Measurements from ENCODE around the gene RIMBP3C.
"Not testable (repeated sequence)": the region's sequence is repeated elsewhere in the genome, so short reads cannot be mapped to it uniquely, and the experiment has no call there.

The RIMBP3C gene

DNA sequence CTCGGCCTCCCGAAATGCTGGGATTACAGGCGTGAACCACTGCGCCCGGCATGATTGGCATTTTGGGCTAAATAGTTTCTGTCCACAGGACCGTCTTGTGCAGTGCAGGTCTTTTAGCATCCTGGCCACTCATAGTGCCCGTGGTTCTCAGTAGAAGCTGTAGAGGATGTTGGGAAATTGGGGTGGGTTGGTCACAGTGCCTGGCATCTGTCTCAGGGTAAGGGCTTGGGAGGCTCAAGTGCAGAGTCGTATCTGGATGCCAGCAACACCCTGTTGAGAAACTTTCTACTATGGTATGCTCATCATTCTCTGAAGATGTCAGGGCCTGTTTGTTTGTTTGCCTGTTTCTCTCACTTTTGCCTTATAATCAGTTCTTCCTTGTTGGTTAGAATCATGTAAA, 38.1 kb upstream of the RIMBP3C start:
- Histone ChIP-seq H3K27ac (ENCODE audit: low read length) (no peak overlapping the region), H3K9me3 (ENCODE audit: control insufficient read depth, insufficient read depth, low read length) (no peaks in the 10 kb centered on the region), H3K4me3 (ENCODE audit: low read length) (no peak overlapping the region), H3K27me3 (ENCODE audit: control insufficient read depth, insufficient read depth, low read length) (no peaks in the 10 kb centered on the region), H3K36me3 (ENCODE audit: control insufficient read depth, insufficient read depth, low read length) (peaks cover 9% of the 10 kb centered on the region), H3K4me1 (ENCODE audit: control insufficient read depth, insufficient read depth, low read length) (0 out of 2 replicates have a peak, but pooled peaks cover 2% of the 10 kb centered on the region)
- no CpG with 5 or more reads among the region's 8 CpGs for WGBS (ENCODE audit: insufficient coverage, insufficient read length)
- DNase-seq (ENCODE audit: low read depth, low spot score) = no peak

DNA sequence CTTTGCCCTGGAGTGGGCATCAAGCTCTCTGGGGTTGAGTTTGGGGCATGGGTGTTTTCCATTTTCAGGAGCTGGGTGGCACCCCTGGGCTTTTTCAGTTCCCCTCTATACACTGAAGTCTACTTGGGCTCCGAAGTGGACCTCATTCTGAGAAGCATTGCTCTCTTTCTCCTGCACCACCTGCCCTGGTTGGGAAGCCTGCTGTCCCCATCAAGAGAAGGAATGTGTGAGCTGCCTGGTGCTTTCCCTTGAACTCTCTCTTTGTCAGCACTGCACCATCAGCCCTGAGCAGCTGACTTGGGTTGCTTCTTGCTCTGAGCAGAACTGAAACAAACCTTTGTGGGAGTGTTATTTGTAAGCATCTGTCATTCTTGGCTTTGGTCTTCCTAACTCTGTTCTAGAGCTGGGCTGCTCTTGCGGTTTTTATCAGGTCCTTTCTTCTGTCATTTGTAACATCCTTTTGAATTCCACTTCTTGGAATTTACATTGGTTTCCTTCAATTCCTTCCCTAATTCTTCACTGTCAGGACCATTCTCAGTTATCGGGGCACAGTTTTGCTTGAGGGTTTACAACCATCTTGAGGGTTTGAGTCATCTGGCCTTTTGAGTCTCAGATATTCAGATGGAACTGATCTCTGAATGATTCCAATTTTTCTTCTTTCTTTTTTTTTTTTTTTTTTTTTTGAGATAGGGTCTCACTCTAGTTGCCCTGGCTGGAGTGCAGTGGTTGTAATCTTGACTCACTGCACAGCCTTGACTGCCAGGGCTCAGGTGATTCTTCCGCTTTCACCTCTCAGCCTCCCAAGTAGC, 36.7 kb upstream of the RIMBP3C start:
- H3K9me3 ChIP-seq (ENCODE audit: control insufficient read depth, insufficient read depth, low read length) = no peaks in the 10 kb centered on the region
- no peak for DNase-seq (ENCODE audit: low read depth, low spot score)
- no peak overlapping the region for H3K27ac ChIP-seq (ENCODE audit: low read length)
- peaks cover 4% of the 10 kb centered on the region for H3K36me3 ChIP-seq (ENCODE audit: control insufficient read depth, insufficient read depth, low read length)
- 0 out of 2 replicates have a peak, but pooled peaks cover 2% of the 10 kb centered on the region for H3K4me1 ChIP-seq (ENCODE audit: control insufficient read depth, insufficient read depth, low read length)
- no CpG with 5 or more reads among the region's 4 CpGs for WGBS (ENCODE audit: insufficient coverage, insufficient read length)
- no peaks in the 10 kb centered on the region for H3K27me3 ChIP-seq (ENCODE audit: control insufficient read depth, insufficient read depth, low read length)
- H3K4me3 ChIP-seq (ENCODE audit: low read length) = no peak overlapping the region

DNA sequence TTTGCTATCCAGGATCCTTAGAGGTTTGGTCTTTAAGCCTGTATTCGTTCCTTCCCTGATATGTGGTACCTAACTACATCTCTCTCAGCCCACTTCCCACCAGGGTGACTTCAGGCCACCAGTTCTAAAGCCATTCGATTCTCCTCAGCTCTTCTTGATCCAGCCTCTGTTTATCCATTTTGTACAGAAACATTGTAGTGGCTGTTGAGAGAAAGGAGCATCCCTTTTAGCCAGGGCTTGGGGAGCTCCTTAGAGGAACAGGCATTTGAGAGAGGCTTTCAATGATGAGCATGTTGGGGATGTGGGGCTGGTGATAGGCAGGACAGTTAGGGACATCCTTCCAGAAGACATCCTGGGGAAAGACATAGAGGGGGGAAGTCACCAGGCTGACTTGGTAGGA, 34.1 kb upstream of the RIMBP3C start:
- H3K36me3 ChIP-seq (ENCODE audit: control insufficient read depth, insufficient read depth, low read length) = no peaks in the 10 kb centered on the region
- H3K27ac ChIP-seq (ENCODE audit: low read length) = no peak overlapping the region
- DNase-seq (ENCODE audit: low read depth, low spot score) = no peak
- H3K9me3 ChIP-seq (ENCODE audit: control insufficient read depth, insufficient read depth, low read length) = no peaks in the 10 kb centered on the region
- no peaks in the 10 kb centered on the region for H3K27me3 ChIP-seq (ENCODE audit: control insufficient read depth, insufficient read depth, low read length)
- WGBS (ENCODE audit: insufficient coverage, insufficient read length) = no CpG with 5 or more reads among the region's 2 CpGs
- no peak overlapping the region for H3K4me3 ChIP-seq (ENCODE audit: low read length)
- H3K4me1 ChIP-seq (ENCODE audit: control insufficient read depth, insufficient read depth, low read length) = 0 out of 2 replicates have a peak, but pooled peaks cover 2% of the 10 kb centered on the region

DNA sequence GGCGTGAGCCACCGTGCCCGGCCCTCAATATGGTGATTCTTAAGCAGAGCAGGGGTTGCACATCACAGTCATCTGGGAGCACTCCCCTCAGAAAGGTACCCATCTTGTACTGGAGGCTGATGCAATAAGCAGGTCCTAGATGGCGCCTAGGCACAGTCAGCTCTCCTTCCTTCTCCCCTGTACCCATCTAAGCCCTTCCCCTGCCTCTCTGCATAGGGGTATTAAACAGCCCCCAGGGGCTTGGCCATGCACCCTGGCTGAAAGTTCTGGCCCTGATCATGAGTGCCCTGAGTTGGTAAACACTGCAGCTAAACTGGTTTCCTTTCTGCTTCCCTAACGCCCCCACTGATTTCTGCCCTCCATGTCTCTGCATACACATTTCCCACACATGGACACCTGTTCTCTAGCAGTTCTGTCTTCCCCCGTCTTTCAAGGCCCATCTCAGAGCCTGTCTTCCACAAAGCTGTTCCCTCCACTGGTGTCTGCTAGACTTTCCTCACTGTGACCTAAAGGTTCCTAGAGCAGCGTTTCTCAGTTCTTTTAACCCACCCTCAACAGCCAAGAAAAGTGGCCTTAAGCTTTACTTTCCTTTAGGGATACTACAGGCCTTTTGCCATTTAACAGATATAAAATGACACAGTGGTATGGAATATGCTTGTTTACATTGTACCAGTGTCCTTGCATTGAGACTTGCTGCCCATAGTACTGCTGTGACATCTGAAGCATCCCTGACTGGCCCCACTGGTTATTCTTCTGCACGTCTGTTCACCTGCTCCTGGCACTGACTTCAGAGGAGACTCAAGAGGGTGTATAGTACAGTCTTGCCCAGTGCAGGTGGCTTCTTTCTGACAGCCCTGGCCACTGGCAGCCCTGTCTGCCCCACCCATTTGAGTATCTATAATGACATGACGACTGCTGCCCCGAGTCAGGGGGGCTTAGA, 31.8 kb upstream of the RIMBP3C start:
- Histone ChIP-seq H3K36me3 (ENCODE audit: control insufficient read depth, insufficient read depth, low read length) (no peaks in the 10 kb centered on the region), H3K9me3 (ENCODE audit: control insufficient read depth, insufficient read depth, low read length) (no peaks in the 10 kb centered on the region), H3K4me3 (ENCODE audit: low read length) (no peak overlapping the region), H3K4me1 (ENCODE audit: control insufficient read depth, insufficient read depth, low read length) (0 out of 2 replicates have a peak, but pooled peaks cover 2% of the 10 kb centered on the region), H3K27ac (ENCODE audit: low read length) (no peak overlapping the region), H3K27me3 (ENCODE audit: control insufficient read depth, insufficient read depth, low read length) (no peaks in the 10 kb centered on the region)
- no CpG with 5 or more reads among the region's 10 CpGs for WGBS (ENCODE audit: insufficient coverage, insufficient read length)
- no peak for DNase-seq (ENCODE audit: low read depth, low spot score)

DNA sequence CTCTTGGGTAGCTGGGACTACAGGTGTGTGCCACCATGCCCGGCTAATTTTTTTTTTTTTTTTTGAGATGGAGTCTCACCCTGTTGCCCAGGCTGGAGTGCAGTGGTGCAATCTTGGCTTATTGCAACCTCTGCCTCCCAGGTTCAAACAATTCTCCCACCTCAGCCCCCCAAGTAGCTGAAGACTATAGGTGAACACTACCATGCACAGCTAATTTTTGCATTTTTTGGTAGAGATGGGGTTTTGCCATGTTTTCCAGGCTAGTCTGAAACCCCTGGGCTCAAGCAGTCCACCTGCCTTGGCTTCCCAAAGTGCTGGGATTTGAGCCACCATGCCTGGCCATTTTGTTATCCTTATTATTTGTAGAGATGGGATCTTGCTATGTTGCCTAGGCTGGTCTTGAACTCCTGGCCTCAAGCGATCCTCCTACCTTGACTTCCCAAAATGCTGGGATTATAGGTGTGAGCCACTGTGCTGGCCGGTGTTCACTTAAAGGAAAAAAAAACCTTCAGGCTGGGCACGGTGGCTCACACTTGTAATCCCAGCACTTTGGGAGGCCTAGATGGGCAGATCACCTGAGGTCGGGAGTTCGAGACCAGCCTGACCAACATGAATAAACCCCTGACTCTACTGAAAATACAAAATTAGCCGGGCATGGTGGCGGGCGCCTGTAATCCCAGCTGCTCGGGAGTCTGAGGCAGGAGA, 29.9 kb upstream of the RIMBP3C start:
- no CpG with 5 or more reads among the region's 10 CpGs for WGBS (ENCODE audit: insufficient coverage, insufficient read length)
- H3K4me3 ChIP-seq (ENCODE audit: low read length); H3K4me1 ChIP-seq (ENCODE audit: control insufficient read depth, insufficient read depth, low read length); H3K27me3 ChIP-seq (ENCODE audit: control insufficient read depth, insufficient read depth, low read length); DNase-seq (ENCODE audit: low read depth, low spot score); H3K27ac ChIP-seq (ENCODE audit: low read length); H3K9me3 ChIP-seq (ENCODE audit: control insufficient read depth, insufficient read depth, low read length); H3K36me3 ChIP-seq (ENCODE audit: control insufficient read depth, insufficient read depth, low read length): not testable (repeated sequence)

DNA sequence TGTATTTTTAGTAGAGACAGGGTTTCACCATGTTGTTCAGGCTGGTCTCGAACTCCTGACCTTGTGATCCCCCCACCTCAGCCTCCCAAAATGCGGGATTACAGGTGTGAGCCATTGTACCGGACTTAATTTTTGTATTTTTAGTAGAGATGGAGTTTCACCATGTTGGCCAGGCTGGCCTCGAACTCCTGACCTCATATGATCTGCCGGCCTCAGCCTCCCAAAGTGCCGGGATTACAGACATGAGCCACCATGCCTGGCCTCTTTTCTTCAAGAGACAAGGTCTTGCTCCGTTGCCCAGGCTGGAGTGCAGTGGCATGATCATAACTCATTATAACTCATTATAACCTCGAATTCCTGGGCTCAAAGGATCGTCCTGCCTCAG, 29.4 kb upstream of the RIMBP3C start:
- H3K4me1 ChIP-seq (ENCODE audit: control insufficient read depth, insufficient read depth, low read length); H3K27me3 ChIP-seq (ENCODE audit: control insufficient read depth, insufficient read depth, low read length); H3K9me3 ChIP-seq (ENCODE audit: control insufficient read depth, insufficient read depth, low read length); DNase-seq (ENCODE audit: low read depth, low spot score); H3K27ac ChIP-seq (ENCODE audit: low read length); H3K36me3 ChIP-seq (ENCODE audit: control insufficient read depth, insufficient read depth, low read length); H3K4me3 ChIP-seq (ENCODE audit: low read length): not testable (repeated sequence)
- no CpG with 5 or more reads among the region's 9 CpGs for WGBS (ENCODE audit: insufficient coverage, insufficient read length)

DNA sequence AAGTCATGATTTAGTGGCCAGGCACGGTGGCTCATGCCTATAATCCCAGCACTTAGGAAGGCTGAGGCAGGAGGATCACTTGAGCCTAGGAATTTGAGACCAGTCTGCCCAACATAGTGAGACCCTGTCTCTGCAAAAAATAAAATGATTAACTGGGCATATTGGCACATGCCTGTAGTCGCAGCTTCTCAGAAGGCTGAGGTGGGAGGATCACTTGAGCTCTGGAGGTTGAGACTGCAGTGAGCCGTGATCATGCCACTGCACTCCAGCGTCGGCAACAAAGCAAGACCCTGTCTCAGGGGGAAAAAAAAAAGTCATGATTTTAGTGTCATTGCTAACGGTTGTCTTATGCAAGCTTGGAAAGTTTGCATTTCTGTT, 28.2 kb upstream of the RIMBP3C start:
- H3K4me3 ChIP-seq (ENCODE audit: low read length) = no peak overlapping the region
- H3K27ac ChIP-seq (ENCODE audit: low read length) = no peak overlapping the region
- no peaks in the 10 kb centered on the region for H3K9me3 ChIP-seq (ENCODE audit: control insufficient read depth, insufficient read depth, low read length)
- no CpG with 5 or more reads among the region's 6 CpGs for WGBS (ENCODE audit: insufficient coverage, insufficient read length)
- DNase-seq (ENCODE audit: low read depth, low spot score) = no peak
- H3K4me1 ChIP-seq (ENCODE audit: control insufficient read depth, insufficient read depth, low read length) = no peaks in the 10 kb centered on the region
- H3K27me3 ChIP-seq (ENCODE audit: control insufficient read depth, insufficient read depth, low read length) = no peaks in the 10 kb centered on the region
- H3K36me3 ChIP-seq (ENCODE audit: control insufficient read depth, insufficient read depth, low read length) = no peaks in the 10 kb centered on the region

DNA sequence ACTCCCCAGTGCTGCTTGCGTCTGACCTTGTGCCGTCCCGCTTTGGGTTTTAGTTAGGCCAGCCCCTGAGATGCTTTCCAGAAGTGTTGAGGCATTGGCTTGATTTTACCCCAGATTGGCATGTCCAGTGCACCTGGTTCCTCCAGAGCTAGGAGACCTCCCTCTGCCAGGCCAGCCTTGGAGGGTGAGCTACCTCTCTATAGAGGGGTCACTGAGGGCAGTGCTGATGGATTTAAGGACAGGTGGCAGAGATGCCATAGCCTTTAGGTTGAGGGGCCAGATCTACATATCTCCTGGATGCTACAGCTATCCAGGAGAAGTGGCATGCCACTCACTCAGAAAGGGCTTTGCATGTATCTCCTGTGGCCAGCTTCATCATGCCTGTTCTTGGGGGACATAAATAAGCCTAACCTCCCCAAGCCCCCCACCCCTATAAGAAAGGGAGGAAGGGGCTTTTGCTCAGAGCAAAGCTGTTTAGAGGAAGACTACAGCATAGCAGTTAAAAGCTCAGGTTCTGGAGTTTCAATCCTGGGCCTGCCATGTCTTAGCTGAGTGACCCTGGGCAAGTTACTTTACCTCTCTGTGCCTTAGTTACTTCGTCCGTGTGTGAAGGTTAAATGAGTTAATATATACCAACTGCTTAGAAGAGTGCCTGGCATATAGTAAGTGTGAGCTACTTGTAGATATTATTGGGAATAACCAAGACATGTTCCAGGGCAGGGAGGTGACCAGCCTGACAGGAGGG, 22.7 kb upstream of the RIMBP3C start:
- no CpG with 5 or more reads among the region's 5 CpGs for WGBS (ENCODE audit: insufficient coverage, insufficient read length)
- no peak for DNase-seq (ENCODE audit: low read depth, low spot score)
- H3K4me1 ChIP-seq (ENCODE audit: control insufficient read depth, insufficient read depth, low read length) = no peaks in the 10 kb centered on the region
- no peaks in the 10 kb centered on the region for H3K9me3 ChIP-seq (ENCODE audit: control insufficient read depth, insufficient read depth, low read length)
- H3K27ac ChIP-seq (ENCODE audit: low read length) = no peak overlapping the region
- no peaks in the 10 kb centered on the region for H3K27me3 ChIP-seq (ENCODE audit: control insufficient read depth, insufficient read depth, low read length)
- H3K36me3 ChIP-seq (ENCODE audit: control insufficient read depth, insufficient read depth, low read length) = no peaks in the 10 kb centered on the region
- H3K4me3 ChIP-seq (ENCODE audit: low read length) = no peak overlapping the region

DNA sequence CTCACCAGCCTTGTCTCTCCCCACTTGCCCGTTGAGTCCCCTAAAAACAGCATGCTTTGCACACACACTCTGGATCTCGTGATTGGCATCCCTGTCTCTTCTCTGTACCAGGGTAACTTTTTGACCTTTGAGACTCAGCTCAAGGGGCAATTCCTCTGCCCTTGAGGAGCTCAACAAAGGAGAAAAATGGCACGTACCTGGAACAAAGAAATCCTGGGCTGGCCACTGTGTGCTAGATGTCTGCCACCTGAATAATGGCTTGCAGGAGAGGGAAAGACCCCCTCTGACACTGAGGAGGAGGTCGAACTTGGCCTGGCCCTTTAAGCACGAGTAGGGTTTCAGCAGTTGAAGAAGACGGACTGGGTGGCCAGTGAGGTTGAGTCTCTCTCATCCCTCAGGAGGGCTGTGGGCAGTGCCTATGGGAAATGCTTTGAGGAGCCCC, 22.1 kb upstream of the RIMBP3C start:
- no CpG with 5 or more reads among the region's 6 CpGs for WGBS (ENCODE audit: insufficient coverage, insufficient read length)
- H3K4me1 ChIP-seq (ENCODE audit: control insufficient read depth, insufficient read depth, low read length) = no peaks in the 10 kb centered on the region
- no peaks in the 10 kb centered on the region for H3K27me3 ChIP-seq (ENCODE audit: control insufficient read depth, insufficient read depth, low read length)
- H3K4me3 ChIP-seq (ENCODE audit: low read length) = no peak overlapping the region
- no peak overlapping the region for H3K27ac ChIP-seq (ENCODE audit: low read length)
- no peaks in the 10 kb centered on the region for H3K36me3 ChIP-seq (ENCODE audit: control insufficient read depth, insufficient read depth, low read length)
- DNase-seq (ENCODE audit: low read depth, low spot score) = no peak
- no peaks in the 10 kb centered on the region for H3K9me3 ChIP-seq (ENCODE audit: control insufficient read depth, insufficient read depth, low read length)
